GM12878 (cell line): ENCODE data around the gene FGF14. TPM values are rescaled to one million over a fixed set of nuclear protein-coding genes. Genes with fewer than 3 reads are reported as not detected.

Source experiments
- ATAC-seq: fragments of 200-7000 bp; cut with Tn5 transposase; 3 replicates; pipeline ENCODE4 v1.9.1; 2020; ENCODE audit warnings: mild to moderate bottlenecking, moderate library complexity
- BruUV-seq: library from RNA; stranded (reverse); fragments of 400-500 nt; replicated peaks from 2 replicates; lab custom pipeline; 2021; lab: Mats Ljungman, UMichigan
- CTCF ChIA-PET: fragments of 300-600 bp; sonication (Branson Sonifier 250); formaldehyde crosslinking; extraction: SDS; loops from one replicate; lab custom pipeline; 2021; ENCODE audit warnings: inconsistent platforms; lab: Yijun Ruan, JAX
- POLR2A ChIA-PET: fragments of 350-600 bp; formaldehyde crosslinking; extraction: SDS; loops from one replicate; lab custom pipeline; 2021; ENCODE audit warnings: inconsistent platforms; lab: Charles Lee
- RAD21 ChIA-PET: fragments of 300-600 bp; sonication (Branson Sonifier 250); formaldehyde crosslinking; loops from one replicate; lab custom pipeline; 2023; ENCODE audit warnings: antibody characterized with exemption; ENCODE audit not compliant: unreplicated experiment; lab: Charles Lee
- SMC1A ChIA-PET: fragments of 300-600 bp; sonication (Branson Sonifier 250); formaldehyde crosslinking; loops from one replicate; lab custom pipeline; 2023; ENCODE audit not compliant: unreplicated experiment, uncharacterized antibody; lab: Charles Lee
- DNase-seq: peaks from one replicate; pipeline ENCODE4 v3.0.0-alpha.2; 2011; ENCODE audit warnings: low read depth, low spot score
- FAIRE-seq: peaks from 3 replicates; lab custom pipeline; 2011; peaks lifted over from hg19 to GRCh38; lab: Jason Lieb, UNC
- H2AFZ ChIP-seq: 2 replicates; pipeline ENCODE4 v1.6.0; 2011; ENCODE audit warnings: low read depth, low read length, control low read depth; ENCODE audit not compliant: control insufficient read depth
- H3K27ac ChIP-seq: 2 replicates; pipeline ENCODE4 v1.5.1; 2011; ENCODE audit warnings: control low read depth; ENCODE audit not compliant: control insufficient read depth, insufficient read depth
- H3K27me3 ChIP-seq, 2 experiments: replicated peaks in 1 of 2; 2 replicates each; pipeline versions ENCODE4 v1.6.0 to v1.6.1; 2011; ENCODE audit warnings: low read length in 1 of 2; ENCODE audit not compliant: control insufficient read depth in 2 of 2, insufficient read depth in 2 of 2
- H3K36me3 ChIP-seq, 2 experiments: 2 replicates each; pipeline ENCODE4 v1.5.1; 2011; ENCODE audit warnings: low read length in 1 of 2; ENCODE audit not compliant: control insufficient read depth in 2 of 2, insufficient read depth in 2 of 2
- H3K4me1 ChIP-seq: 2 replicates; pipeline ENCODE4 v1.6.1; 2011; ENCODE audit warnings: mild to moderate bottlenecking, low read length, moderate library complexity, mixed read lengths; ENCODE audit not compliant: control insufficient read depth, insufficient read depth
- H3K4me2 ChIP-seq: 2 replicates; pipeline ENCODE4 v1.6.0; 2011; ENCODE audit warnings: control low read depth; ENCODE audit not compliant: control insufficient read depth, insufficient read depth
- H3K4me3 ChIP-seq: fragments of 200-600 bp; sonication (generic); 2 replicates; pipeline ENCODE4 v1.5.1; 2016
- H3K79me2 ChIP-seq: 2 replicates; pipeline ENCODE4 v1.6.0; 2011; ENCODE audit warnings: low read length; ENCODE audit not compliant: control insufficient read depth, insufficient read depth
- H3K9ac ChIP-seq: 2 replicates; pipeline ENCODE4 v1.8.0; 2011; ENCODE audit warnings: low read length, control low read depth, mixed read lengths; ENCODE audit not compliant: control insufficient read depth, insufficient read depth
- H3K9me3 ChIP-seq: replicated peaks from 3 replicates; pipeline ENCODE4 v1.5.1; 2011; ENCODE audit warnings: mild to moderate bottlenecking, low read length; ENCODE audit not compliant: control insufficient read depth, insufficient read depth
- H4K20me1 ChIP-seq: 2 replicates; pipeline ENCODE4 v1.6.0; 2011; ENCODE audit not compliant: control insufficient read depth, insufficient read depth
- CHD4 ChIP-seq: fragments of 200-600 bp; sonication (generic); IDR thresholded peaks from 2 replicates; pipeline ENCODE4 v1.6.1; 2016; ENCODE audit warnings: mild to moderate bottlenecking
- KLF5 ChIP-seq: fragments of 450-650 bp; IDR thresholded peaks from 2 replicates; pipeline ENCODE4 v1.6.1; 2014; ENCODE audit warnings: mild to moderate bottlenecking; ENCODE audit not compliant: partially characterized antibody
- NR2C1 ChIP-seq: fragments of 450-650 bp; IDR thresholded peaks from 2 replicates; pipeline ENCODE4 v1.6.1; 2017; ENCODE audit warnings: antibody characterized with exemption, mild to moderate bottlenecking, moderate library complexity
- POLR2AphosphoS5 ChIP-seq: IDR thresholded peaks from 2 replicates; pipeline ENCODE4 v1.6.1; 2011; ENCODE audit warnings: mild to moderate bottlenecking, low read length, inconsistent platforms
- SIX5 ChIP-seq: IDR thresholded peaks from 2 replicates; pipeline ENCODE4 v1.6.1; 2011; ENCODE audit warnings: mild to moderate bottlenecking, low read depth, low read length, moderate library complexity; ENCODE audit not compliant: severe bottlenecking
- WGBS: methylation state at CpG from one replicate; pipeline ENCODE4 v1.1.6; 2016; ENCODE audit warnings: low lambda C conversion rate; ENCODE audit not compliant: insufficient replicate concordance, insufficient coverage; ENCODE audit errors: missing lambda C conversion rate; 5-methylcytosine and 5-hydroxymethylcytosine counted together
- in situ Hi-C: fragments of 300-500 bp; cut with MboI; formaldehyde crosslinking; loops from 9 replicates; pipeline ENCODE4 v1.14.3; 2018; ENCODE audit warnings: mixed read lengths
- intact Hi-C: fragments of 100-400 bp; cut with micrococcal nuclease; formaldehyde crosslinking; loops from one replicate; pipeline ENCODE4 v1.14.2; 2022; ENCODE audit not compliant: unreplicated experiment
- polyA plus RNA-seq, 11 experiments: library from polyadenylated mRNA; depleted of rRNA in 4 of 11; unstranded in 6 of 11; stranded (reverse) in 5 of 11; fragments of >200 nt; fragmentation: Nextera tagmentation in 4 of 11; fragmentation: Illumina TruSeq in 1 of 11; extraction: Ambion mirVana in 4 of 11; extraction: Trizol in 1 of 11; gene quantifications; 1 replicate in 1 of 11; 2 replicates in 10 of 11; pipeline versions ENCODE4 v1.2.1 to v1.2.3, GENCODE V29; 2011 to 2016; ENCODE audit warnings: inconsistent platforms in 2 of 11, missing spikeins in 2 of 11, low read depth in 1 of 11
- total RNA-seq, 4 experiments: library from RNA; depleted of rRNA in 3 of 4; stranded (reverse); fragments of >200 nt in 3 of 4; fragmentation: Illumina TruSeq in 1 of 4; extraction: Trizol in 1 of 4; gene quantifications; 2 replicates each; pipeline versions ENCODE4 v1.2.1 to v1.2.3, GENCODE V29; 2013 to 2021
- TF ChIP-seq, protein P1 (sequence below): fragments of 450-650 bp; IDR thresholded peaks from 2 replicates; pipeline ENCODE4 v1.6.1; 2017; ENCODE audit warnings: mild to moderate bottlenecking, moderate library complexity
- TF ChIP-seq, protein P2 (sequence below): IDR thresholded peaks from 2 replicates; pipeline ENCODE4 v1.6.1; 2012; ENCODE audit warnings: low read depth, low read length, improper control_type of control experiment

FGF14 gene
- total and polyA plus RNA-seq, 10 of the 15 experiments (the other 5 are each of a cell fraction or from before 2014, with no cell fraction given) = under 0.01 to 0.44 (median 0.04) TPM

DNA sequence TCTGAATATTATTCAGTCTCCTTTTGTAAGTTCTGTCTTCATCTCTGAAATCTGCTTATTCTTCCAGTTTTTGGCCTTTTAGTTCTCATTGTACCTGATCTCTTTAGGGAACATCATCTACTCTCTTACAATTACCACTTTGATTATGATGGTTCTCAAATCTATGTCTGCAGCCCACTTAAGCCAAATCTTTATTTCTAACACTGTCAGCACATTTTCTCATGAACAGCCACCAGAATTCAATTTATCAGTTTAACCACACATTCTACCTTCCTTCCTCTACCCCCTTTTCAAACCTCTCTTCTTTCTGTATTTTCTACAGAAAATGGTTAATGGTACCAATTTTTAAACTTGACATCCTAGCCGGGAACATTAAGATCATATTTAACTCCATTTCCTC, 175.3 kb downstream of the FGF14 start:
- ChIA-PET SMC1A (no interaction called here), CTCF (interaction anchor here (0.6 kb wide), 1 partner anchor 295 kb away, joined by 3 read pairs; no protein-coding TSS in a partner anchor), POLR2A (no interaction called here), RAD21 (no interaction called here)
- Histone ChIP-seq H3K36me3 (no peaks in the 10 kb centered on the region), H3K4me3 (no peak overlapping the region), H3K4me1 (no peaks in the 10 kb centered on the region), H3K27ac (no peak overlapping the region), H3K9me3 (no peaks in the 10 kb centered on the region), H4K20me1 (no peaks in the 10 kb centered on the region), H3K79me2 (no peaks in the 10 kb centered on the region), H3K27me3 (no peaks in the 10 kb centered on the region), H3K9ac (no peak overlapping the region), H2AFZ (no peak overlapping the region), H3K4me2 (no peak overlapping the region)
- intact Hi-C loops (no loop called here), in situ Hi-C loops (no loop called here)
- no TSS peak for BruUV-seq
- TF ChIP-seq SIX5 (no peak), NR2C1 (no peak), POLR2AphosphoS5 (no peak), KLF5 (no peak), CHD4 (no peak)
- TF ChIP-seq, protein P1, sequence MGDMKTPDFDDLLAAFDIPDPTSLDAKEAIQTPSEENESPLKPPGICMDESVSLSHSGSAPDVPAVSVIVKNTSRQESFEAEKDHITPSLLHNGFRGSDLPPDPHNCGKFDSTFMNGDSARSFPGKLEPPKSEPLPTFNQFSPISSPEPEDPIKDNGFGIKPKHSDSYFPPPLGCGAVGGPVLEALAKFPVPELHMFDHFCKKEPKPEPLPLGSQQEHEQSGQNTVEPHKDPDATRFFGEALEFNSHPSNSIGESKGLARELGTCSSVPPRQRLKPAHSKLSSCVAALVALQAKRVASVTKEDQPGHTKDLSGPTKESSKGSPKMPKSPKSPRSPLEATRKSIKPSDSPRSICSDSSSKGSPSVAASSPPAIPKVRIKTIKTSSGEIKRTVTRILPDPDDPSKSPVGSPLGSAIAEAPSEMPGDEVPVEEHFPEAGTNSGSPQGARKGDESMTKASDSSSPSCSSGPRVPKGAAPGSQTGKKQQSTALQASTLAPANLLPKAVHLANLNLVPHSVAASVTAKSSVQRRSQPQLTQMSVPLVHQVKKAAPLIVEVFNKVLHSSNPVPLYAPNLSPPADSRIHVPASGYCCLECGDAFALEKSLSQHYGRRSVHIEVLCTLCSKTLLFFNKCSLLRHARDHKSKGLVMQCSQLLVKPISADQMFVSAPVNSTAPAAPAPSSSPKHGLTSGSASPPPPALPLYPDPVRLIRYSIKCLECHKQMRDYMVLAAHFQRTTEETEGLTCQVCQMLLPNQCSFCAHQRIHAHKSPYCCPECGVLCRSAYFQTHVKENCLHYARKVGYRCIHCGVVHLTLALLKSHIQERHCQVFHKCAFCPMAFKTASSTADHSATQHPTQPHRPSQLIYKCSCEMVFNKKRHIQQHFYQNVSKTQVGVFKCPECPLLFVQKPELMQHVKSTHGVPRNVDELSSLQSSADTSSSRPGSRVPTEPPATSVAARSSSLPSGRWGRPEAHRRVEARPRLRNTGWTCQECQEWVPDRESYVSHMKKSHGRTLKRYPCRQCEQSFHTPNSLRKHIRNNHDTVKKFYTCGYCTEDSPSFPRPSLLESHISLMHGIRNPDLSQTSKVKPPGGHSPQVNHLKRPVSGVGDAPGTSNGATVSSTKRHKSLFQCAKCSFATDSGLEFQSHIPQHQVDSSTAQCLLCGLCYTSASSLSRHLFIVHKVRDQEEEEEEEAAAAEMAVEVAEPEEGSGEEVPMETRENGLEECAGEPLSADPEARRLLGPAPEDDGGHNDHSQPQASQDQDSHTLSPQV = no peak
- TF ChIP-seq, protein P2, sequence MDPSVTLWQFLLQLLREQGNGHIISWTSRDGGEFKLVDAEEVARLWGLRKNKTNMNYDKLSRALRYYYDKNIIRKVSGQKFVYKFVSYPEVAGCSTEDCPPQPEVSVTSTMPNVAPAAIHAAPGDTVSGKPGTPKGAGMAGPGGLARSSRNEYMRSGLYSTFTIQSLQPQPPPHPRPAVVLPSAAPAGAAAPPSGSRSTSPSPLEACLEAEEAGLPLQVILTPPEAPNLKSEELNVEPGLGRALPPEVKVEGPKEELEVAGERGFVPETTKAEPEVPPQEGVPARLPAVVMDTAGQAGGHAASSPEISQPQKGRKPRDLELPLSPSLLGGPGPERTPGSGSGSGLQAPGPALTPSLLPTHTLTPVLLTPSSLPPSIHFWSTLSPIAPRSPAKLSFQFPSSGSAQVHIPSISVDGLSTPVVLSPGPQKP = no peak
- ATAC-seq = no peak
- WGBS = 50% methylated on average over 1 of the region's 1 CpG
- no peak for FAIRE-seq
- no peak for DNase-seq
